MCF 10A (cell line): ENCODE data around the gene PPM1L. TPM values are rescaled to one million over a fixed set of nuclear protein-coding genes. Genes with fewer than 3 reads are reported as not detected.

Experiments
- BruUV-seq: library from RNA; stranded (reverse); fragments of 400-500 nt; replicated peaks from 2 replicates; lab custom pipeline; 2021; lab: Mats Ljungman, UMichigan
- CTCF ChIA-PET: fragments of 300-600 bp; sonication (Branson Sonifier 250); formaldehyde crosslinking; extraction: SDS; loops from one replicate; lab custom pipeline; 2021; ENCODE audit warnings: antibody characterized with exemption, inconsistent platforms; lab: Yijun Ruan, JAX
- POLR2A ChIA-PET: fragments of 300-600, 350-650 bp; sonication (Branson Sonifier 250); formaldehyde crosslinking; extraction: SDS; loops from one replicate; lab custom pipeline; 2020; ENCODE audit warnings: antibody characterized with exemption, inconsistent platforms; lab: Yijun Ruan, JAX
- DNase-seq: peaks from one replicate; pipeline ENCODE4 v3.0.0-alpha.2; 2018; ENCODE audit not compliant: unreplicated experiment
- H3K27ac Mint-ChIP-seq: one replicate; pipeline ENCODE4 v1.8.0; 2022; ENCODE audit warnings: mild to moderate bottlenecking, low read depth, mixed read lengths; ENCODE audit not compliant: unreplicated experiment
- H3K27me3 Mint-ChIP-seq: one replicate; pipeline ENCODE4 v1.8.0; 2022; ENCODE audit warnings: mixed read lengths; ENCODE audit not compliant: insufficient read depth, unreplicated experiment
- H3K36me3 Mint-ChIP-seq: one replicate; pipeline ENCODE4 v1.8.0; 2022; ENCODE audit warnings: mild to moderate bottlenecking, moderate library complexity, mixed read lengths; ENCODE audit not compliant: insufficient read depth, unreplicated experiment
- H3K4me1 Mint-ChIP-seq: one replicate; pipeline ENCODE4 v1.8.0; 2022; ENCODE audit warnings: mixed read lengths; ENCODE audit not compliant: insufficient read depth, unreplicated experiment
- H3K4me3 Mint-ChIP-seq: one replicate; pipeline ENCODE4 v1.8.0; 2022; ENCODE audit warnings: mild to moderate bottlenecking, moderate library complexity, mixed read lengths; ENCODE audit not compliant: unreplicated experiment
- H3K9me3 Mint-ChIP-seq: one replicate; pipeline ENCODE4 v1.8.0; 2022; ENCODE audit warnings: mixed read lengths; ENCODE audit not compliant: unreplicated experiment
- CTCF ChIP-seq: fragments of 200-600 bp; IDR thresholded peaks from one replicate; pipeline ENCODE4 v1.8.0; 2022; ENCODE audit warnings: antibody characterized with exemption, mild to moderate bottlenecking; ENCODE audit not compliant: unreplicated experiment
- intact Hi-C: fragments of 100-400 bp; cut with micrococcal nuclease; formaldehyde crosslinking; loops from 2 replicates; pipeline ENCODE4 v1.14.1; 2022
- total RNA-seq: library from RNA; stranded (reverse); gene quantifications from 2 replicates; pipeline ENCODE4 v1.2.3, GENCODE V29; 2022

PPM1L gene
- total RNA-seq, 1 experiment from 2014 or later: 2.1 TPM

DNA sequence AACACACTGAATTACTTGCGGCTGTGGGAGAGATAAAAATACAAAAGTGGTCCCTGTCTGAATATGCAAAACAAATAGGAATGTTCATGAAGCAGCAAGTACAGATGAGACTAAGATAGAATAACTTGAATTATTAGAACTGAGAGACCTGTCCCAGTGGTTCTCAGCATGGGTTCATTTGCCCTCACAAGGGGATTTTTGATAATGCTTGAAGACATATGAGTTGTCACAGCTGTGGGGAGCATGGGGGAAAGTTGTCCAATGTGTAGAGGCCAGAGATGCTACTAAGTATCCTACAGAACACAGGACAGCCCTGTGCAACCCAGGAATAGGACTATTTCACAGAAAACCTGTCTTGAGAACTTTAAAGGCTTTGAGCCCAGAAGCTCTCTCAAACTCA is 22.4 kb downstream of the PPM1L start:
- Mint-ChIP-seq H3K4me3 (no peak overlapping the region), H3K9me3 (no peaks in the 10 kb centered on the region), H3K36me3 (no peaks in the 10 kb centered on the region), H3K4me1 (no peaks in the 10 kb centered on the region), H3K27me3 (no peaks in the 10 kb centered on the region), H3K27ac (no peak overlapping the region)
- ChIA-PET CTCF (no interaction called here), POLR2A (no interaction called here)
- no TSS peak for BruUV-seq
- no peak for TF ChIP-seq CTCF
- DNase-seq: no peak
- intact Hi-C loops: no loop called here

DNA sequence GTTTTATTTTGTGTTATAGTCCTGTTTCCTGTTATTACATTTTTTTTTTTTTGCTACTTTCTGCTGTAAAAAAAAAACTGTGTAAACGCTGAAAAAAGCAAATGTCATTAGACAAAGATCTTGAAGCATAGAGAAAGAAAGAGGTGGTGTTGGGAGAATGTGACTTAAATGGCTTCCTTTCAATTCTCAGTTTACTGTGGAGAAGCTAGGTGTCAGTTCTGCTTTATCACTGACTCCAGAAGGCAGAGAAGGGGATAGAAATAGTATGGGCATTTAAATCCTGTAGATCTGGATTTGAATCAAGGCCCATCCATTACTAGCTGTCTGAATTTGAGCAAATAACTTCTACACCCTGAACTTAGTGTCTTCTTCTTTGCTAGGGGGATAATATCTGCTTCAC is 23.0 kb downstream of the PPM1L start:
- no peaks in the 10 kb centered on the region for H3K36me3 Mint-ChIP-seq
- intact Hi-C loops: no loop called here
- no peak for DNase-seq
- CTCF ChIA-PET: interaction anchor here (0.9 to 1.4 kb wide), 2 partner anchors 12 to 71 kb away, joined by 3 read pairs; no protein-coding TSS in a partner anchor
- no peak overlapping the region for H3K4me3 Mint-ChIP-seq
- no TSS peak for BruUV-seq
- H3K9me3 Mint-ChIP-seq: no peaks in the 10 kb centered on the region
- no peaks in the 10 kb centered on the region for H3K4me1 Mint-ChIP-seq
- POLR2A ChIA-PET: no interaction called here
- no peak overlapping the region for H3K27ac Mint-ChIP-seq
- TF ChIP-seq CTCF: no peak
- H3K27me3 Mint-ChIP-seq: no peaks in the 10 kb centered on the region

DNA sequence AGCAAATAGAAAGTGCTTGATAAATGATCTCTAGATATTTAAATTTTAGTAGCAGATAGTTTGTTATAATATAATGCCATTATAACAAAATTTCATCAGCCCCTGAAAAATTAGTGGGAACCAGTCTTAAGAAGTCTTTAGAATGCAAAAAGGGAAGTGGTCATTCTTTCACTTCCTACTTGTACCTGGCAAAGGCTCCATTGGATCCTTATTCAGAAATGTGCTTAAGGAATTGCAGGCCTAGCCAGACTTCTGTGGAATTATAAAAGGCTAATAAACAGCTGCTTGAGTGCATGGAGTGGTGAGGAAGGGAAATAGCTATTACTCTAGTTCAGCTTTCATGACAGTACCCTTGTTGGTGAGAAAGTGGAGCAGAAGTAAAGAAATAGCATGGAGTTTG is 24.2 kb downstream of the PPM1L start:
- no peak overlapping the region for H3K4me3 Mint-ChIP-seq
- ChIA-PET POLR2A (interaction anchor here (0.7 to 1.8 kb wide), 4 partner anchors 8 to 18 kb away, joined by 3 to 6 read pairs (median 4); no protein-coding TSS in a partner anchor), CTCF (interaction anchor here (1.4 kb wide), 1 partner anchor 72 kb away, joined by 3 read pairs; no protein-coding TSS in a partner anchor)
- H3K27me3 Mint-ChIP-seq: no peaks in the 10 kb centered on the region
- DNase-seq: no peak
- no peaks in the 10 kb centered on the region for H3K36me3 Mint-ChIP-seq
- no peak for TF ChIP-seq CTCF
- H3K4me1 Mint-ChIP-seq: no peaks in the 10 kb centered on the region
- no TSS peak for BruUV-seq
- H3K9me3 Mint-ChIP-seq: no peaks in the 10 kb centered on the region
- H3K27ac Mint-ChIP-seq: no peak overlapping the region
- intact Hi-C loops: no loop called here

DNA sequence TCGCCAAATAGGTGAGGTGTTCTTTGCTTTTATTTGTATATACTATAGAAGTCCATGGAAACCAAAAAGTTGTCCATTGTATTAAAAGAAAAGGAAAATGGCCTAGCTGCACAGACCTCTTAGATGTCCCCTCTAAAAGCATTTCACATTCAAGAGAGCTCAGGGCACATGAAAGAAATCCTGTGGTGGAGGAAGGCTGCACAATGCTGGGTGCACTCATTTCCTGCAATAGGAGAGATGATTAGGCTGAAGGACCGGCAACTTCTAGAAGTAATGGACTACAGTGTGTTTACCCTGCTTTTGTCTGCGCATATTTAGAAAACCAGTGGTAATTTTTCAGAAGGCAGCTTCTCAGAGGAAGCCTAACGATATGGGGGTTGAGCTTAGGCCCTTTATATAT is 25.4 kb downstream of the PPM1L start:
- intact Hi-C loops: no loop called here
- no peak for TF ChIP-seq CTCF
- ChIA-PET CTCF (interaction anchor here (0.6 kb wide), 1 partner anchor 69 kb away, joined by 4 read pairs; no protein-coding TSS in a partner anchor), POLR2A (interaction anchor here (1.3 to 1.8 kb wide), 2 partner anchors 9 to 16 kb away, joined by 4 to 6 read pairs; no protein-coding TSS in a partner anchor)
- Mint-ChIP-seq H3K27ac (no peak overlapping the region), H3K36me3 (no peaks in the 10 kb centered on the region), H3K4me3 (no peak overlapping the region), H3K4me1 (no peaks in the 10 kb centered on the region), H3K9me3 (no peaks in the 10 kb centered on the region), H3K27me3 (no peaks in the 10 kb centered on the region)
- no TSS peak for BruUV-seq
- DNase-seq: no peak
